HepG2 (cell line): Measurements from ENCODE around the gene VGLL4. TPM values are rescaled to one million over a fixed set of nuclear protein-coding genes. Genes with fewer than 3 reads are reported as not detected.

Experiments used
- ARID5B ChIP-seq: IDR thresholded peaks from 2 replicates; pipeline ENCODE4 v1.4.0; 2020; ENCODE audit warnings: mild to moderate bottlenecking, missing genetic modification reagents
- FOXA3 ChIP-seq: IDR thresholded peaks from 2 replicates; pipeline ENCODE4 v1.6.1; 2016; ENCODE audit warnings: missing genetic modification reagents, missing compliant biosample characterization
- GABPB1 ChIP-seq: IDR thresholded peaks from 2 replicates; pipeline ENCODE4 v1.6.1; 2016; ENCODE audit warnings: mild to moderate bottlenecking, missing genetic modification reagents, moderate library complexity, missing compliant biosample characterization
- HMGXB4 ChIP-seq, 2 experiments: sonication (generic) in 1 of 2; formaldehyde crosslinking in 1 of 2; IDR thresholded peaks; 2 replicates each; pipeline versions ENCODE4 v1.4.0 to v1.6.1; 2018 to 2020; ENCODE audit warnings: missing genetic modification reagents in 2 of 2, borderline replicate concordance in 1 of 2, low read depth in 1 of 2, mild to moderate bottlenecking in 1 of 2, missing biosample characterization in 1 of 2
- PHB2 ChIP-seq: fragments of 450-650 bp; IDR thresholded peaks from 2 replicates; pipeline ENCODE4 v1.6.1; 2018; ENCODE audit not compliant: partially characterized antibody
- TFDP1 ChIP-seq: IDR thresholded peaks from 2 replicates; pipeline ENCODE4 v1.6.1; 2016; ENCODE audit warnings: missing compliant biosample characterization, missing genetic modification reagents, borderline replicate concordance
- UBTF ChIP-seq: sonication (generic); formaldehyde crosslinking; IDR thresholded peaks from 2 replicates; pipeline ENCODE4 v1.4.0; 2020; ENCODE audit warnings: mild to moderate bottlenecking, missing genetic modification reagents
- XRCC5 ChIP-seq: fragments of 200-400 bp; formaldehyde crosslinking; optimal IDR thresholded peaks from 2 replicates; pipeline ENCODE3; 2017; ENCODE audit warnings: mild to moderate bottlenecking, low read length
- YEATS4 ChIP-seq: sonication (generic); formaldehyde crosslinking; IDR thresholded peaks from 2 replicates; pipeline ENCODE4 v1.4.0; 2020; ENCODE audit warnings: missing genetic modification reagents, borderline replicate concordance
- ZBTB7B ChIP-seq: sonication (generic); formaldehyde crosslinking; IDR thresholded peaks from 2 replicates; pipeline ENCODE4 v1.4.0; 2020; ENCODE audit warnings: missing genetic modification reagents
- ZNF18 ChIP-seq: sonication (generic); formaldehyde crosslinking; IDR thresholded peaks from 2 replicates; pipeline ENCODE4 v1.8.0; 2022; ENCODE audit warnings: mild to moderate bottlenecking, missing genetic modification reagents; ENCODE audit not compliant: insufficient replicate concordance
- ZNF235 ChIP-seq: sonication (generic); formaldehyde crosslinking; IDR thresholded peaks from 2 replicates; pipeline ENCODE4 v1.8.1; 2023; ENCODE audit warnings: mild to moderate bottlenecking, missing genetic modification reagents, borderline replicate concordance
- ZNF30 ChIP-seq: sonication (generic); formaldehyde crosslinking; IDR thresholded peaks from 2 replicates; pipeline ENCODE4 v1.5.0; 2020; ENCODE audit warnings: mild to moderate bottlenecking, missing genetic modification reagents
- ZNF317 ChIP-seq: sonication (generic); formaldehyde crosslinking; IDR thresholded peaks from 2 replicates; pipeline ENCODE4 v1.5.0; 2020; ENCODE audit warnings: mild to moderate bottlenecking, missing genetic modification reagents
- ZNF383 ChIP-seq: sonication (generic); formaldehyde crosslinking; IDR thresholded peaks from 2 replicates; pipeline ENCODE4 v1.4.0; 2020; ENCODE audit warnings: missing genetic modification reagents, mild to moderate bottlenecking, borderline replicate concordance
- ZNF468 ChIP-seq: sonication (generic); formaldehyde crosslinking; IDR thresholded peaks from 2 replicates; pipeline ENCODE4 v1.8.0; 2022; ENCODE audit warnings: mild to moderate bottlenecking, moderate library complexity, missing genetic modification reagents
- ZNF614 ChIP-seq: IDR thresholded peaks from 2 replicates; pipeline ENCODE4 v1.6.1; 2018; ENCODE audit warnings: missing biosample characterization, missing genetic modification reagents, inconsistent platforms, borderline replicate concordance
- polyA plus RNA-seq, 8 experiments: library from polyadenylated mRNA; depleted of rRNA in 3 of 8; stranded (reverse) in 7 of 8; unstranded in 1 of 8; fragments of >200 nt; fragmentation: Illumina TruSeq in 4 of 8; extraction: Trizol in 4 of 8; gene quantifications; 2 replicates each; pipeline versions ENCODE4 v1.2.1 to v1.2.3, GENCODE V29; 2011 to 2016; ENCODE audit warnings: low read depth in 4 of 8, missing spikeins in 1 of 8, mixed read lengths in 1 of 8; ENCODE audit not compliant: insufficient read depth in 1 of 8
- total RNA-seq, 5 experiments: library from RNA; depleted of rRNA; stranded (reverse); fragments of >200 nt; fragmentation: Illumina TruSeq; extraction: Trizol; gene quantifications; 2 replicates each; pipeline ENCODE4 v1.2.3, GENCODE V29; 2016; ENCODE audit warnings: low read depth in 1 of 5

Gene VGLL4
- total and polyA plus RNA-seq, 2 of the 13 experiments (the other 11 are each of a cell fraction or from before 2014, with no cell fraction given): 23.2 to 39.0 TPM

- TF ChIP-seq YEATS4 (CRISPR knock-in tag) (peak; percentile 80), ARID5B (CRISPR knock-in tag) (peak; percentile 59; the same call in 1 of the 2 replicates), XRCC5 (peak; percentile 48), ZNF383 (CRISPR knock-in tag) (no peak), ZNF468 (CRISPR knock-in tag) (no peak), PHB2 (no peak), GABPB1 (CRISPR knock-in tag) (peak; percentile 86), FOXA3 (CRISPR knock-in tag) (0 out of 2 replicates have a peak, but pooled peaks have one; percentile 4), ZNF235 (peak; percentile 69; the same call in 1 of the 2 replicates), ZBTB7B (CRISPR knock-in tag) (peak; percentile 95), UBTF (CRISPR knock-in tag) (peak; percentile 75), ZNF18 (CRISPR knock-in tag) (peak; percentile 63), HMGXB4 (CRISPR knock-in tag; IDR thresholded peaks at IDR 0.05; ENCODE audit: borderline replicate concordance in 1 of 2, low read depth in 1 of 2) (peak; percentile 79 to 86), ZNF614 (peak; percentile 66; the same call in 1 of the 2 replicates), ZNF30 (CRISPR knock-in tag) (0 out of 2 replicates have a peak, but pooled peaks have one; percentile 20), ZNF317 (CRISPR knock-in tag) (peak; percentile 87), TFDP1 (CRISPR knock-in tag) (peak; percentile 64; the same call in 1 of the 2 replicates)
Measured at GRCh38 chr3:11642431-11643191, 1.1 kb downstream of the VGLL4 start (continued).
